HG03565 (cell line): ENCODE measurements around the gene ADGRG2.
"Not testable (repeated sequence)": the region's sequence is repeated elsewhere in the genome, so short reads cannot be mapped to it uniquely, and the experiment has no call there.

Source experiments
- ATAC-seq: cut with Tn5 transposase; IDR thresholded peaks from one replicate; pipeline ENCODE4 v1.9.1; 2021; ENCODE audit warnings: mild to moderate bottlenecking, moderate library complexity; ENCODE audit not compliant: unreplicated experiment

The ADGRG2 gene

DNA sequence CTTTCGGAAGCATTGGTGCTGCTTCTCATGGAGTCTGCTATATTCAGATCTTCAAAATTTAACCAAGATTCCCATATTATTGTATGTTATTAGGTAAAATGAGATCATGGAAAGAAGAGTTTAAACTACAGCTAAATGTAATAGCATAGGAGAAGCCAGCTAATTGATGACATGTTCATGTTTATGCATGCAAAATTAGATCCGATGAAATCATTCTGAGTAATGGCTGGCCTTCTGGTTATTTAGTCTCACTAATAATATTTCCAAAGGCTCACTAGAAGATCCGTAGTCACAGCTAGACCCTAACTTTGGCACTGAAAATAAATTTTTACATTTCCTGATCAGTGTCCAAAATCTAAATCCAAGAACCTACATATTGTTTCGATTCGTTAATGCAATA is 118.5 kb downstream of the ADGRG2 start:
- ATAC-seq, result no peak

DNA sequence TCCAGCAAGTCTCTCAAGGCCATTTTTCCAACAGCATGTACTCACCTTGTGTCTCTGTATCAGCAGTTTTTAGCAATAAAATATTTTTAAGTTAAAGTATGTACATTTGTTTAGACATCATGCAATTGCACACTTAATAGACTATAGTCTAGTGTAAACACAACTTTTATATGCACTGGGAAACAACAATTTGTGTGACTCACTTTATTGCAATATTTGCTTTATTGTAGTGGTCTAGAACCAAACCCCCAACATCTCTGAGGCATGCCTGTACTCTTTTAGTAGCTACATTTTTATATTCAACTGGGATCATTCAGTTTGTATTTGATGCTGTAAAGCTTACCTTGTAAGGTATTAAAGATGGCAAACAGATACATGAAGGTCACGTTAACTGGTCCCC is 123.6 kb downstream of the ADGRG2 start:
- no peak for ATAC-seq

DNA sequence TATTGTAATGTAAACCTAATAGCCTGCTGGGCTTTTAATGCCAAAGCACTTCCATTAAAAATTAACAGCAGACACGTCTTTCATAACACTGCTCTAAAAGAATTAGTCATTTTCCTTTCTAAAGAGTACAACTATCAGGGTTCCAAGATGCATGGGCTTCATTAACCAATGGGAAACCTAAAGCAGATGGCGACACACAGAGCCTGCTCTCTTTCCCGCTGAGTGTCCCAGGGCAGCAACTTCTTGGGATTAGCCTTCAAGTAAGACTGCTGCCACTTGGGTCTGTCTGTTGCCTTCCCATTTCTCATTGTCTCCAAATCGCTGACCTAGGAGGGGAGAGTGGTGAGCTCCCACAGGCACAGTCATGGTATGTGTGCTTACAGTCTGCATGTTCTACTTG is 124.4 kb downstream of the ADGRG2 start:
- no peak for ATAC-seq

DNA sequence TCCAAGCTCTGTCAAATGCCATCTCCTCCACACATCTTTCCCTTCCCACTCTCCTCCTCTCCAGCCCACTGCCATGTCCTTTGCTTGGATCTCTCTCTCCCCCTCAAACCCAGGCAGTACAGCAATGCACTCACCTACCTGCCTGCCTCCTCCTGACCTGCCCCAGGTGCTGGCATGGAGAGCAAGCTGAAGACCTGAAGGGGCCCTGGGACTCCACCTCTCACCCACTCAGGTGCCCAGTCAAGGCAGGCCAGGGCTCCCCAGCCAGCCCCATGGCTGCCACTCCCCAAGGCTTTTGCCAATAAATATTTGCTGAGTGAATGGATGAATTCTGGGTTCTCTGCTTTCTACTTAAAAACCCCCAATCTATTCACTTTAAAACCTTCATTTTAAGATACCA is 125.7 kb downstream of the ADGRG2 start:
- no peak for ATAC-seq

DNA sequence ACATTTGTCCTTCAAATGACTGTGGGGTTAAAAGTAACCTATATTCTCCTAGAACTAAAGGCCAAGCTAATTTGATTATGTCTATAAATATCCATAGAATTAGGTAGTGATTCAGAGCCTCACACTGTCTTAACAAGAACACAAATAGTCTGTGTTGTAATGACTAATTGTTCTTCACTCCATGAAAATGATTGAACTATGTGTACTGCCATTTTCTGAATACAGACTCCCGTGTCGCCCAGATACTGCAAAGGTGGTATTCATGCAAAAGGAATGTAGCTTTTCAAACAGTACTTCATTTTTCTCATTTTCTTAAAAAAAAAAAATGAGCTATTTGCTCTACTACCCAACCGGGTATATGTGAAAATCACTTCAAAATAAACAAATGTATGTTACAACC is 127.0 kb downstream of the ADGRG2 start:
- ATAC-seq, result no peak

DNA sequence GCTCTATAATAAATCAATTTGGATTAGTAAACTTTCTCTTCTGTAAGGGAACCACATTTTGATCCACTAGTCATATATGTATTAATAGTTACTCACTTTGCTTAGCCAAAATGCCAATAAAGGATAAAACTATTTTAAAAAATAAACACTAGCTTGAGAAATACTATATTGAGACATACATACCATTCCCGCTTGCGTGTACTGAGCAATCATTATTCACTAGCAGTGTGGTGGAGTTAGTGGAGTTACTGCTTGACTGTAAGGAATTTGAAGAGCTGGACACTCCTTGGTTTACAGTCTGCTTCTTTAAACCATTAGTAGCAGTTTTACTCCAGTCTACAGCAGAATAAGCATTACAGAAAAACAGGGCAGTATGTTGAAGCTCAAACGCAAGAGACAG is 127.6 kb downstream of the ADGRG2 start:
- no peak for ATAC-seq

DNA sequence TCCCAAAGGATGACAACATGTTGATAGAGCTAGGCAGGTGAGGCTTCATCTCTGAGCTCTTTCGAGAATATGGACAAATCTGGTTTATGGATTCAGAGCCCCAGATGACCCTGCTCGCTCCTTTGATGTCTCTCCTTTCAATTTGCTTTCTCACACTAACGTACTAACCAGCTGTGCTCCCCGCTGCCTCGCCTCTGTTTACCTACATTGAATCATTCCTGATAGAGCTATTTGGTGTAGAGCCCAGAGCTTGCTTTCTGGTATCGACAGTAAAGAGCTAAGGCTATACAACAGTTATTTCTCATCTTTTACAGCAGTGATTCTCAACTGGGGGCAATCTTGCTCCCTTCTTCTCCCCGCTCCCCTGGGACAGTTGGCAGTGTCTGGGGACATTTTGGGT is 129.4 kb downstream of the ADGRG2 start:
- ATAC-seq, result no peak

DNA sequence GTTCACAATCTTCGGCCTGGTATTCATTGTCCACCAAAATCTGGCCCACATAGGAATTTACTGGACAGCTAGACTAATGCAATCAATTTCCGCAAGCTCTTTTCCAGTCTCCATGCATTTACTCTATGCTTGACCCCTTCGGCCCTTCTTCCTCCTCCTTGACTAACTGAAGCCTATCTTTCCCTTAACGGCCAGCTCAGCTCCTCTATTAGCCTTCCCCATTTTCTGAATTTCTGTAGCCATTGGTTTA is 137.2 kb downstream of the ADGRG2 start:
- ATAC-seq, result peak; percentile 2

DNA sequence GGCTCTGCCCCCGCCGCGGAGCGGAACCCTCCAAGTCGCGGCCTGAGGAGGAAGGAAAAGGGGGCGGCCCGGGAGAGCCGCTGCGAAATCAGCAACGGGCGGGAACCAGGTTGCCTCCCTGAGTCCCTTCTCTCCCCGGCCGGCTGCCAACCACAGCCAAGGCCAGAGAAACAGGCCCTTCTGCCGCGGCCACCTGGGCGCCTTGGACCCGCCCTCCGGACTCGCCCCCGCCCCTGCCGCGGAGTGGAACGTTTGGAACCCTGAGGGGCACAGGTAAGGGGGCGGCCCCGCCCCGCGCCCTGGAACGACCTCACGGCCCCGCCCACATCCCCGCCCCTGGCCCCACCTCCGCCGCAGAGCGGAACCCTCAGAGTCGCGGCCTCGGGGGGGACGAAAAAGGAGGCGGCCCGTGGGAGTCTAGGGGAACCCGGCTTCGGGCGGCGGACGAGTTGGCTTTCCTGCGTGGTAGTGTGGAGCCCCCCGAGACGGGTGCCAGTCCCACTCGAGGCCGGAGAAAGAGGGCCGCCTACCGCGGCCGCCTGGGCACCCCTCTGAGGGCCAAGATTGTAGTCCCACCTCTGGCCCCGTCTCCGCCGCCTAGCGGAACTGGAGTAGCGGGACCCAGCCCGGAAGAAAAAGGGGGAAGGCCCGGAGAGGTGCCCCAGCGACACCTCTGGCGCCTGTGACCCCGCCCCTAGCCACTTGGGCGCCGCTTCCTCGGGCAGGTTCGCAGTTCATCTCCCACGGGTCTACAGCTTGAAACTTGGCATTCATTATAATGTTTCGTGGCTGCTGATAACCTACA is 137.7 kb downstream of the ADGRG2 start:
- peak; percentile 70 for ATAC-seq

DNA sequence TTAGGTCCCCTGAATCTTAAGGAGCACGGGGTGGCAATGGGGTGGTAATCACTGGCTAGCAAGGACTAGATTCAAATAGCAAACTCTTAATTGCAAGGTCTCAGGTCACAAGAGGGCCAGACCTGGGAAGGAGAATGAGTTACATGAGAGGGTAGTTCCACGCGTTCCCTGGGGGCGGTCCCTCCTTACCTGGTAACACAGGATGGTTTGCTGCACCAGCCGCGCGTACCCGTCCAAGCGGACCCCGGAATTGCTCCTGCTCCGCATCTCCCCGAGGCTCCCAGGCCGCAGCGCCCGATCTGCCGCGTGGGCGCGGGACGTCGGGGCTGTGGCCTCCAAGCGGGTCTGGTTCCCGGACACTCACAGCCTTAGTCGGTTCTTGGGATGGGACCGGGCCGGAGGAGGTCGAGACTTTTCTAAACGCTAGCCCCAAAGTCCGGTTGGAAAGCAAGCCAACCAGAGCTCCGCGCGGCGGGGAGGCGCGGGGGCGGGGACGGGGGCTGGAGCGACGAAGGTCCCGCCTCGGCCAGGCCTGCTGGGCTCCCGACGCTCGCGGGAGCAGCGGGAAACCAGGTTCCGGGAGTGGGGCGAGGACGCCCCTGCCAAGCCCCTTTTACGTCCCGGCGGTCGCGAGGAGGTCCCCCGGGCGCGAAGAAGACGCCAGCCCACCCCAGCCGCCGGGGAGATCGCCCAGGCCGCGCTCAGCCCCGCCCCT is 138.4 kb downstream of the ADGRG2 start, which contains the start of gene PHKA2:
Gene PHKA2, minus strand, starts transcription at position 449 of the 715 bp plus-strand sequence. Its CDS starts 182 bp downstream, at position 267.
- peak; percentile 24 for ATAC-seq

DNA sequence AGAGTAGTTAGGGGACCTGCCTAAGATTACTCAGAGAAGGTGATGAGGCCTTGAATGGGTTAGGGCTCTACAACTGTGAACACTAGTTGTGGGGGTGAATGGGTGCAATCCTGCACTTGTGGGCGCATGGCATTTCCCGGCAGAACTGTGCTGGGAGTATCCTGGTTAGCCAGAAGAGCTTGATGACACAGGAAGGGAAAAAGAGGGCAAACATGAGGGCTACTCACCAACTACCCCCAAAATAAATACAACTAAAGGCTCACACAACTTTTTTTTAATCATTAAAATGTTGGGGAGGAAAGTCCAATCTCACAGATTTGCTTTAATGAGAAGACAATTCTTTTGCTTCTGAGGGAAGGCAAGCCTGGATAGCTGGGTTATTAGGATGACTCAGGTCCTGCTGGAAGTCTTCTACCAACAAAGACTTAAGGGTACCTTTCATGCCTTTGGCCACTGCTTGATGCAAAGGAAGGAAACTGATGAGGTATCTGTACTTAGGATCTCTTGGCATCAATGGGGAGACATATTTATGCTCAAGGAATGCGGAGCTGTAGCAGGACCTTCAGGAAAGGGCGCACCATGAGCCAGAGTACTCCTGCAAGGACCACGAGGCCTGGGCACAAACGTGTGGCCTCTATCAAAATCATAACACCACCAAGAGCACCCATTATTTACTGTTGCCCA is 141.0 kb downstream of the ADGRG2 start:
- ATAC-seq, result no peak

DNA sequence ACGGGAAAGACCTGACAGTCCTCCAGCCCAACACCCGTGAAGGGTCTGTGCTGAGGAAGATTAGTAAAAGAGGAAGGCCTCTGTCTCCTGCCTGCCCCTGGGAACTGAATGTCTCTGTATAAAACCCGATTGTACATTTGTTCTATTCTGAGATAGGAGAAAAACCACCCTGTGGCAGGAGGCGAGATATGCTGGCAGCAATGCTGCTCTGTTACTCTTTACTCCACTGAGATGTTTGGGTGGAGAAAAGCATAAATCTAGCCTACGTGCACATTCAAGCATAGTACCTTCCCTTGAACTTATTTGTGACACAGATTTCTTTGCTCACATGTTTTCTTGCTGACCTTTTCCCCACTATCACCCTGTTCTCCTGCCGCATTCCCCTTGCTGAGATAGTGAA is 142.0 kb downstream of the ADGRG2 start:
- not testable (repeated sequence) for ATAC-seq

DNA sequence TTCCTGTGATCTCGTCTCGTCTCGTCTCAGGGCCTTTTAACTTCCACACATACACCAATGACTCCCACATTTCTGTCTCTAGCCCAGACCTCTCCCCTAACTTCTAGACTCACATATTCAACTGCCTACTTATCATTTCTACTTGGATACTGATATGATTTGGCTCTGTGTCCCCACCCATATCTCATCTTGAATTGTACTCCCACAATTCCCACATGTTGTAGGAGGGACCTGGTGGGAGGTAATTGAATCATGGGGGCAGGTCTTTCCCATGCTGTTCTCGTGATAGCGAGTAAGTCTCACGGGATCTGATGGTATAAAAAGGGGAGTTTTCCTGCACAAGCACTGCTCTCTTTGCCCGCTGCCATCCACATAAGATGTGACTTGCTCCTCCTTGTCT is 147.3 kb downstream of the ADGRG2 start:
- ATAC-seq, result no peak

DNA sequence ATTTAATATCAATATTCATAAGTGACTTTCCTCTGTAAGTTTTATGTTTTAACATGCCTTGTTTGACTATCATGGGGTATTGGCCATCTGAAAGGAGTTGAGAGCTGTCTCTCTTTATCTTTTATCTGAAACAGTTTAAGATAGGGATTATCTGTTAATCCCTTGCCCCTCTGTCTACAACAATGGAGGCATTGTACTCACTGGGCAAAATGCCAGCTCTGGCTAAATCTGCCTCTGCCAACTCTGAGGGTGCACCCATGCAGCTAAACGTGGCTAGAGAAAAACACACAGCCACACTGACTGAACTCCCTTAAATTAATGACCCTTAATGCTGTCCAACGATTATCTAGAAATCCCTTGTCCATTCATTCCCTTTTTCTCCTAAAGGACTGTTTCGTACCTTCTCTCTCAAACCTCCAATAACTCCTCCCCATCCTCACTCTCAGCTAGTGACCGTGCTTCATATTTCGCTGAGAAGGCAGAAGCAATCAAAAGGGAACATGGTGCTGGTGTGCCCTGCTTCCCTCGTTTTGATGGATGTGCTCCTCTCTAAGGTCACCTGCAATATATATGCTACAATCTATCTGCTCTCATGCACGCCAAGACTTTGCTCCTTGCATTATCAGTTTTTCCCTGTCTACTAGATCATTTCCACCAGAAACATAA is 148.6 kb downstream of the ADGRG2 start:
- no peak for ATAC-seq

DNA sequence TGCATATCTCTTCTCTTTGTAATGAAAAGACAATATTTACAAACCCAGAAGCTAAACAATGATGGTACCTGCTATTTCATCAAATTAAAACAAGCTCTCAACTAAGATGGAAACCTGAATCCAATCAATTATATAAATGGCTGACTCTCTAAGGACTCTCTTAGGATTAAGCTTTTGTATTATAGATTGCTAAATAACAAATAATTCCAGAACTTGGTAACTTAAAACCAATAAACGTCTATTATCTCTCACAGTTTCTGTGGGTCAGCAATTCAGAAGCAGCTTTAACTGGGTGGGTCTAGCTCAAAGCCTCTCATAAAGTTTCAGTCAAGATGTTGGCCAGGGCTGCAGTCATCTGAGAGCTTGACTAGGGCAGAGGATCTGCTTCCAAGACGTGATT is 150.8 kb downstream of the ADGRG2 start:
- ATAC-seq, result no peak

DNA sequence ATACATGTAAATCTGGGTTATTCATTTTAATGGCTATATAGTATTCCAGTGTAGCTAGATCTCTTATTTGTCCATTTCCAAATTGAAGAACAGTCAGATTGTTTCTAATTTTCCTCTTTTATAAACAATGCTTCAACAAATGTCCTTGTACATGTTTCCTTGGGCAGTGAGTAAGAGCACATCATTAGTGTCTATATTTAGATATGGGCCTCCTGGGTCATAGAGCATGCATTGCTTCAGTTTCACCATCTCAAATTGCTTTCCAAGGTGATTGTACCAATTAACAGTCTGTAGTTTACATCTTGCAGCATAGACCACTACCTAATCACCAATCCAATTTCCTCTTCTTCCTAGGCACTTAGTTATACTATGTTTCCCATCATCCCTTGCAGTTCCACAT is 151.8 kb downstream of the ADGRG2 start:
- no peak for ATAC-seq

DNA sequence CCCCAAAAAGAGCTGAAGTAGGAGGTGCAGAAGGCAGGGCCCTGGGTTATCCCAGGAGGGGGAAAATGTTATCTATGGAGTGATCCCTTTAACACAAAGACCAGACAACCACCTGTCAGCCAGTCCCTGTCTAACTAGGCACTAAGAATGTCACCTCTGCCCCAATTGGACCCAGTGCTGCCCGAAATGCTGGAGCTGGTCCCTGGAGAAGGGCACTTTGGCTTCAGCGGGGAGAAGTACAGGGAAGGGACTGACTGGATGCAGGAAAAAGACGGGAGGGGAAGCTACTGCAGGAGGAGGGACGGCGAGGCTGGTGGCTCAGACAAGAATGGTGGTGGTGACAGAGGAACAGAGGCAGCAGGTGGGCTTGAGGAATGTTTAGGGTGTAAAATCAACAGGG is 155.6 kb downstream of the ADGRG2 start:
- ATAC-seq, result no peak

DNA sequence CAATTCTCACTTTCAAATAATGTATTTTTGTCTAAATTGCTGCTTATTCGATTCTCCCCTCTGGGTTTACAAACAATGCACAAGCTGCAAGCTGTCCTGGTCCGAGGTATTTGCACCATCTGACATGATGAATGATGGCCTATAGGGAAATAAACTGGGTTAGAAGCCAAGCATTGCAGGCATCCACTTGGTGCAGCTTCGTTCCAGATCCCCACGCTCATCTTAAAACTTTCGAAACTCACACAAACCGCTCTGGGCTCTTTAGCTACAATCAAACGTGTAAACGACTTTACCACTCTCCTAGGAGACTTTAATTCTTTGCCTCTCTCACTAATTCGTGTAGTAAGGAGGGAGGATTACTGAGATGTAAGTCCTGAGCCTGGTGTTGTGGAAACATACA is 157.4 kb downstream of the ADGRG2 start:
- ATAC-seq, result no peak

DNA sequence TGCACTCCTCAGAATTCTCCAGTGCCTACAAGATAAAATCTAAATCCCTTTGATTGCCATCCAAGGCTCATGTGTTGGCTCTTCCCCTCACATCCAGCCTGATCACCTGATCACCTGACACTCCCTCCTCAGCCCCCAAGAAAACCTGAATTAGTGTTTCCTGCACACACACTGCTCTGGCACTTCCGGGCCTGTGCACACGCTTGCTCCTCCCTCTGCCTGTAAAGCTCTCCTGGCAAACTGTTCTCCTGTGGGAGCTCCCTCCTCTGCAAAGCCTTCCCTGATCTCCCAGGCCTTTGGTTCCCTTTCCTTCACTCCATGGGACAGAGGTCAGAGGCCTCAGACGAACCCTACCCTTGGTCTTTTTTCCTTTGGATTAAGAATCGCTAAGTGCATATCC is 158.2 kb downstream of the ADGRG2 start:
- ATAC-seq, result no peak

DNA sequence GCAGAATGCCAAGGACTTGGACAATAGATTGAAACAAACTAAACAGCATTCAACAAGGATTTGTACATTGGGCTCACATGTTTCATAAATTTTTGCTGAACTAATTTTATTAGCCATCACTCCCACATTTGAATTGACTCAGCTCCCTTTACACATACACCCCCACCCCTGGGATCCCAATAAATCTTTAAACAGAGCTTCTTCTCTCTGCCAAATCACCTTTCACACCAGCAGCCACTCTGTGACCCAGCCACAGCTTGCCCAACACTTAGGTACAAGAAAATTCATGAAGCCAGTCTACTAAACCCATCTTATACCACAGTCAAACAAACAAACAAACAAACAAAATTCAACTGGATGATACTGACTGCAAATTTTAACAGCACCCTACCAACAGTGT is 159.9 kb downstream of the ADGRG2 start:
- no peak for ATAC-seq

DNA sequence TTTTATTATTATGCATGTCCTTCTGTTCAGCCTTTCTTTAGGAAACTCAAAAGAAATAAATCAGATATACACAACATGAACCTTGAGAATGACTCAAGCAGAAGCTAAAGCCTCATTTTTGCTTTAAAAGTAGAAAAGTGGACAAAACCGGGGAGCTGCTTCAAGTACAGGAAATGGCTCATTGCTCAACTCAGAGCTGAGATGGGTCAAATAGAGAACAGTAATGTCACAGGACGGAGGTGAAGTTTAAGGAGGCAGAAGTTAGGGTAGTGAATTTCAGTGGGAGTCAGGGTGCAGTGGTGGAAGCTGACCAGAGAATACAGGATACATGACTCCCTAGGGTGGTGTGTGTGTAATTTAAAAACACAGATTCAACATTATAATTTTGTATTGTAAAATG is 160.6 kb downstream of the ADGRG2 start:
- ATAC-seq, result no peak
